MCF 10A (cell line): ENCODE data around the gene ITK. TPM values are rescaled to one million over a fixed set of nuclear protein-coding genes. Genes with fewer than 3 reads are reported as not detected.

Source experiments
- Bru-seq: library from RNA; stranded (reverse); fragments of 400-500 nt; gene quantifications from one replicate; lab custom pipeline; 2021; lab: Mats Ljungman, UMichigan
- BruChase-seq, 2 experiments: library from RNA; stranded (reverse); fragments of 400-500 nt; gene quantifications; one replicate each; lab custom pipeline; 2021; lab: Mats Ljungman, UMichigan
- BruUV-seq: library from RNA; stranded (reverse); fragments of 400-500 nt; replicated peaks from 2 replicates; lab custom pipeline; 2021; lab: Mats Ljungman, UMichigan
- CTCF ChIA-PET: fragments of 300-600 bp; sonication (Branson Sonifier 250); formaldehyde crosslinking; extraction: SDS; loops from one replicate; lab custom pipeline; 2021; ENCODE audit warnings: antibody characterized with exemption, inconsistent platforms; lab: Yijun Ruan, JAX
- POLR2A ChIA-PET: fragments of 300-600, 350-650 bp; sonication (Branson Sonifier 250); formaldehyde crosslinking; extraction: SDS; loops from one replicate; lab custom pipeline; 2020; ENCODE audit warnings: antibody characterized with exemption, inconsistent platforms; lab: Yijun Ruan, JAX
- DNase-seq: peaks from one replicate; pipeline ENCODE4 v3.0.0-alpha.2; 2018; ENCODE audit not compliant: unreplicated experiment
- H3K27ac Mint-ChIP-seq: one replicate; pipeline ENCODE4 v1.8.0; 2022; ENCODE audit warnings: mild to moderate bottlenecking, low read depth, mixed read lengths; ENCODE audit not compliant: unreplicated experiment
- H3K27me3 Mint-ChIP-seq: one replicate; pipeline ENCODE4 v1.8.0; 2022; ENCODE audit warnings: mixed read lengths; ENCODE audit not compliant: insufficient read depth, unreplicated experiment
- H3K36me3 Mint-ChIP-seq: one replicate; pipeline ENCODE4 v1.8.0; 2022; ENCODE audit warnings: mild to moderate bottlenecking, moderate library complexity, mixed read lengths; ENCODE audit not compliant: insufficient read depth, unreplicated experiment
- H3K4me1 Mint-ChIP-seq: one replicate; pipeline ENCODE4 v1.8.0; 2022; ENCODE audit warnings: mixed read lengths; ENCODE audit not compliant: insufficient read depth, unreplicated experiment
- H3K4me3 Mint-ChIP-seq: one replicate; pipeline ENCODE4 v1.8.0; 2022; ENCODE audit warnings: mild to moderate bottlenecking, moderate library complexity, mixed read lengths; ENCODE audit not compliant: unreplicated experiment
- H3K9me3 Mint-ChIP-seq: one replicate; pipeline ENCODE4 v1.8.0; 2022; ENCODE audit warnings: mixed read lengths; ENCODE audit not compliant: unreplicated experiment
- intact Hi-C: fragments of 100-400 bp; cut with micrococcal nuclease; formaldehyde crosslinking; loops from 2 replicates; pipeline ENCODE4 v1.14.1; 2022
- long read RNA-seq: library from polyadenylated mRNA; stranded (forward); transcript quantifications from one replicate; pipeline ENCODE4 v2.0.0, GENCODE V29; 2022
- total RNA-seq: library from RNA; stranded (reverse); gene quantifications from 2 replicates; pipeline ENCODE4 v1.2.3, GENCODE V29; 2022
- TF ChIP-seq, protein P1 (sequence below): fragments of 200-600 bp; IDR thresholded peaks from one replicate; pipeline ENCODE4 v1.8.0; 2022; ENCODE audit warnings: antibody characterized with exemption, mild to moderate bottlenecking; ENCODE audit not compliant: unreplicated experiment

ITK gene
- total RNA-seq (not detected in 2 replicates), Bru-seq, nascent RNA (percentile 5 among the genes with signal in this experiment), BruChase-seq, experiment 1, labeled RNA remaining after a 6-hour chase (percentile 1 among the genes with signal in this experiment), BruChase-seq, experiment 2, labeled RNA remaining after a 2-hour chase (not detected)
- long read RNA-seq, result 0 reads

DNA sequence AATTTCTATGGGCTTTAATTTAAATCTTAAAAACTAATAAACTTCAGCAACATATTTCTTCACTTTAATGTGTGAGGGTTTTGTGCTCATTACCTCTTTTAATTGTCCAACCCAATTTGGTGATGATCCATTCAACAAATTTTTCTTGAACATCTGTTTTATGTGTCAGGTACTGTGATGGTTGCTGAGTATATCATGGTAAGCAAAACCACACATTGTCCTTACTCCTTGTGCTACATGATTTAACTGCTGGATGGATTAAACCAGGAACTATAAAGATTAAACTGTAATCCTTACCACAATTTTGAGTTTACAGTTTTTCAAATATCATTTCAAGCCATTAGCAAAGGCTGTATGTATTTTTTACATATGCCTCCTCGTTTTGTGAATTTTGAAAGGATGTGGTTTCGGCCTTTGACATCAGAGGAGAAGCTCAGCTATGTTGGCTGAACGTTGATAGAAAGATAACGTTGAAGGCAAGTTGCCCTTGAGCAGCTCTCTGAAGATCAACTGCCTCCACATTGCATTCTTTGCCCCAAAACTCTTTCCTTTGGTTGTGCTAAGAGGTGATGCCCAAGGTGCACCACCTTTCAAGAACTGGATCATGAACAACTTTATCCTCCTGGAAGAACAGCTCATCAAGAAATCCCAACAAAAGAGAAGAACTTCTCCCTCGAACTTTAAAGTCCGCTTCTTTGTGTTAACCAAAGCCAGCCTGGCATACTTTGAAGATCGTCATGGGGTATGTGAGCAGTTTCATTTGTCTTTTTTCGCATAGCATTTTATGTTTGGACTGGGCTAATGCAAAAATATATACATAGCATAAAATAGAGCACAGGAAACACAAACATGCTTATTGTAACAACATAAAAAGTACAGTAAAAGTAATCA lies at the start of gene ITK:
Gene ITK (plus strand): TSS at position 467 of the 891 bp plus-strand sequence. CDS start 138 bp downstream, at position 605.
- no peak for DNase-seq
- intact Hi-C loops, result no loop called here
- Mint-ChIP-seq H3K27me3 (peaks cover 16% of the 10 kb centered on the region), H3K36me3 (no peaks in the 10 kb centered on the region), H3K9me3 (peaks cover 8% of the 10 kb centered on the region), H3K4me3 (no peak within 1 kb of the TSS), H3K4me1 (no peaks in the 10 kb centered on the region), H3K27ac (no peak within 1 kb of the TSS)
- TF ChIP-seq, protein P1, sequence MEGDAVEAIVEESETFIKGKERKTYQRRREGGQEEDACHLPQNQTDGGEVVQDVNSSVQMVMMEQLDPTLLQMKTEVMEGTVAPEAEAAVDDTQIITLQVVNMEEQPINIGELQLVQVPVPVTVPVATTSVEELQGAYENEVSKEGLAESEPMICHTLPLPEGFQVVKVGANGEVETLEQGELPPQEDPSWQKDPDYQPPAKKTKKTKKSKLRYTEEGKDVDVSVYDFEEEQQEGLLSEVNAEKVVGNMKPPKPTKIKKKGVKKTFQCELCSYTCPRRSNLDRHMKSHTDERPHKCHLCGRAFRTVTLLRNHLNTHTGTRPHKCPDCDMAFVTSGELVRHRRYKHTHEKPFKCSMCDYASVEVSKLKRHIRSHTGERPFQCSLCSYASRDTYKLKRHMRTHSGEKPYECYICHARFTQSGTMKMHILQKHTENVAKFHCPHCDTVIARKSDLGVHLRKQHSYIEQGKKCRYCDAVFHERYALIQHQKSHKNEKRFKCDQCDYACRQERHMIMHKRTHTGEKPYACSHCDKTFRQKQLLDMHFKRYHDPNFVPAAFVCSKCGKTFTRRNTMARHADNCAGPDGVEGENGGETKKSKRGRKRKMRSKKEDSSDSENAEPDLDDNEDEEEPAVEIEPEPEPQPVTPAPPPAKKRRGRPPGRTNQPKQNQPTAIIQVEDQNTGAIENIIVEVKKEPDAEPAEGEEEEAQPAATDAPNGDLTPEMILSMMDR, result no peak
- ChIA-PET POLR2A (no interaction called here), CTCF (interaction anchor here (1.2 to 1.6 kb wide), 2 partner anchors 32 to 73 kb away, joined by 3 to 5 read pairs; no protein-coding TSS in a partner anchor)
- no TSS peak for BruUV-seq

DNA sequence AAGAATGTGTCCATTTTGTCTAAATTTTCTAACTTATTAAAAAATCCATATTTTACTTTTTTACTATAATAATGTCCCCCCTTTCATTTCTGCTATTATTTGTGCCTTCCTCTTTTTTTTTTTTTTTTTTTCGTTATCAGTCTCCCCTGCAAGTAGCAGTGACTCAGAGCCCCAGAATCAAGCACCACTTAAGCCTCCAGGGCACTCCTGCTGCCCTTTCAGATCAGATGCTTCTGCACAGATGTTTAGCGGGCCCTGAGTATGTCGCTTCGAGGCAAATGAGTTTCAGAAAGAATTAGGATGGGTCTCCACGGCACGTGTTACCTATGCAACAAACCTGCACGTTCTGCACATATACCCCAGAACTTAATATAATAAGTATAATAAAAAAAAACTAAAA lies 49.7 kb upstream of the ITK start:
- DNase-seq, result no peak
- POLR2A ChIA-PET, result interaction anchor here (1.8 kb wide), 1 partner anchor 12 kb away, joined by 8 read pairs; the partner anchor contains the start of gene MED7
- H3K36me3 Mint-ChIP-seq, result peaks cover 3% of the 10 kb centered on the region
- BruUV-seq, result no TSS peak
- H3K27me3 Mint-ChIP-seq, result no peaks in the 10 kb centered on the region
- H3K4me1 Mint-ChIP-seq, result no peaks in the 10 kb centered on the region
- TF ChIP-seq, protein P1, result no peak
- no peak overlapping the region for H3K27ac Mint-ChIP-seq
- no peaks in the 10 kb centered on the region for H3K9me3 Mint-ChIP-seq
- CTCF ChIA-PET, result interaction anchor here (0.6 to 4.6 kb wide), 15 partner anchors 10 to 1992 kb away, joined by 3 to 23 read pairs (median 4); partner anchors contain the start of gene MED7
- intact Hi-C loops, result loop anchor here (10.0 kb wide), 1 partner anchor 736 kb away; no protein-coding TSS in a partner anchor
- H3K4me3 Mint-ChIP-seq, result no peak overlapping the region

DNA sequence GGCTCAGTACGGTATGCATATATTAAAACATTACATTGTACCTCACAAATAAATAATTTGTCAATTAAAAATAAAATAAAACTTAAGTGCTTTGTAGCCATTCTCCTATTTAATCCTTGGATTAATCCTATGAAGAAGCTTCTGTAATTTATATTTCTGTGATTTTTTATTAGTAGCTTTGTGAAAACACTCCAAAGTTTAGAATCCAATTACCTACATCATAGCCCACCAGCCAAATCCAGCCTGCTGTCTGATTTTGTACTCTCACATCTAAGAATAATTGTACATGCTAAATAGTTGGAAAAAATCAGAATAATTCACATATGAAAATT lies 48.4 kb upstream of the ITK start:
- Mint-ChIP-seq H3K4me3 (no peak overlapping the region), H3K4me1 (no peaks in the 10 kb centered on the region), H3K9me3 (no peaks in the 10 kb centered on the region), H3K27ac (no peak overlapping the region), H3K36me3 (peaks cover 12% of the 10 kb centered on the region), H3K27me3 (no peaks in the 10 kb centered on the region)
- POLR2A ChIA-PET, result interaction anchor here (0.7 to 1.5 kb wide), 4 partner anchors 10 to 305 kb away, joined by 3 to 19 read pairs (median 3); partner anchors contain the start of gene MED7
- intact Hi-C loops, result loop anchor here (1.0 to 10.0 kb wide), 5 partner anchors 295 to 1515 kb away; no protein-coding TSS in a partner anchor
- TF ChIP-seq, protein P1, result no peak
- CTCF ChIA-PET, result interaction anchor here (0.5 to 4.6 kb wide), 32 partner anchors 10 to 1993 kb away, joined by 3 to 23 read pairs (median 4); partner anchors contain the start of gene MED7
- BruUV-seq, result no TSS peak
- no peak for DNase-seq
